IgD-negative memory B cell (primary cell): ENCODE results near the gene LDLR. TPM values are rescaled to one million over a fixed set of nuclear protein-coding genes. Genes with fewer than 3 reads are reported as not detected.
A peak's percentile ranks its signal among the peaks of the same experiment; 100 is the strongest.
"Not testable (repeated sequence)": the region's sequence is repeated elsewhere in the genome, so short reads cannot be mapped to it uniquely, and the experiment has no call there.

Experiments used
- H3K27ac Mint-ChIP-seq, 3 donors: one replicate each; pipeline ENCODE4 v1.8.0; 2020 to 2022; ENCODE audit warnings: mild to moderate bottlenecking in 3 of 3, mixed read lengths in 3 of 3, moderate library complexity in 1 of 3
- H3K27me3 Mint-ChIP-seq: one replicate; pipeline ENCODE4 v1.8.0; 2021; ENCODE audit warnings: mixed read lengths
- H3K36me3 Mint-ChIP-seq: one replicate; pipeline ENCODE4 v1.8.0; 2020; ENCODE audit warnings: mild to moderate bottlenecking, mixed read lengths
- H3K4me1 Mint-ChIP-seq, 3 donors: one replicate each; pipeline ENCODE4 v1.8.0; 2020 to 2022; ENCODE audit warnings: mixed read lengths in 3 of 3, mild to moderate bottlenecking in 1 of 3
- H3K4me3 Mint-ChIP-seq, 4 donors: one replicate each; pipeline ENCODE4 v1.8.0; 2020 to 2022; ENCODE audit warnings: mild to moderate bottlenecking in 4 of 4, mixed read lengths in 4 of 4, moderate library complexity in 3 of 4
- H3K9me3 Mint-ChIP-seq, 3 donors: one replicate each; pipeline ENCODE4 v1.8.0; 2020 to 2021; ENCODE audit warnings: mixed read lengths in 3 of 3, mild to moderate bottlenecking in 1 of 3
- polyA plus RNA-seq: library from polyadenylated mRNA; unstranded; fragments of 300-500 nt; fragmentation: Illumina TruSeq; gene quantifications from one replicate; pipeline ENCODE4 v1.2.3, GENCODE V29; 2021

Gene LDLR
- polyA plus RNA-seq, 1 donor from 2014 or later, result 3.3 TPM

- H3K27ac Mint-ChIP-seq, result no peak overlapping the region
- peaks cover 10% of the 10 kb centered on the region for H3K27me3 Mint-ChIP-seq
- no peaks in the 10 kb centered on the region for H3K36me3 Mint-ChIP-seq
- H3K4me1 Mint-ChIP-seq, result peaks cover 0 to 2% (median under 1%) of the 10 kb centered on the region in 3 donors
- H3K4me3 Mint-ChIP-seq, result no peak overlapping the region
- no peaks in the 10 kb centered on the region for H3K9me3 Mint-ChIP-seq
Observed at GRCh38 chr19:11174336-11174735, 85.1 kb downstream of the LDLR start.

- peaks cover 18% of the 10 kb centered on the region for H3K27me3 Mint-ChIP-seq
- H3K9me3 Mint-ChIP-seq, result no peaks in the 10 kb centered on the region
- no peaks in the 10 kb centered on the region for H3K36me3 Mint-ChIP-seq
- H3K27ac Mint-ChIP-seq, result no peak overlapping the region
- no peak overlapping the region for H3K4me3 Mint-ChIP-seq
- H3K4me1 Mint-ChIP-seq, result peaks cover 9 to 12% (median 11%) of the 10 kb centered on the region in 3 donors
Observed at GRCh38 chr19:11175920-11176319, 86.7 kb downstream of the LDLR start.

GRCh38 chr19:11176466-11177193 is 87.4 kb downstream of the LDLR start:
- Mint-ChIP-seq H3K9me3 (no peaks in the 10 kb centered on the region), H3K4me1 (peaks cover 9 to 12% (median 11%) of the 10 kb centered on the region in 3 donors), H3K27ac (peak overlapping the region in 1 of 3 donors; percentile 63), H3K36me3 (no peaks in the 10 kb centered on the region), H3K27me3 (peaks cover 18% of the 10 kb centered on the region), H3K4me3 (no peak overlapping the region)

- H3K9me3 Mint-ChIP-seq, result no peaks in the 10 kb centered on the region
- H3K27ac Mint-ChIP-seq, result no peak overlapping the region
- peaks cover 9 to 12% (median 11%) of the 10 kb centered on the region in 3 donors for H3K4me1 Mint-ChIP-seq
- H3K4me3 Mint-ChIP-seq, result peak overlapping the region in 1 of 4 donors; percentile 48
- H3K27me3 Mint-ChIP-seq, result peaks cover 18% of the 10 kb centered on the region
- no peaks in the 10 kb centered on the region for H3K36me3 Mint-ChIP-seq
Observed at GRCh38 chr19:11177592-11177991, 88.3 kb downstream of the LDLR start.

GRCh38 chr19:11179145-11179465 is 89.8 kb downstream of the LDLR start:
- H3K4me3 Mint-ChIP-seq, H3K36me3 Mint-ChIP-seq, H3K27ac Mint-ChIP-seq, H3K9me3 Mint-ChIP-seq: not testable (repeated sequence)
- Mint-ChIP-seq H3K4me1 (peaks cover 9 to 12% (median 11%) of the 10 kb centered on the region in 3 donors), H3K27me3 (peaks cover 22% of the 10 kb centered on the region)

- H3K9me3 Mint-ChIP-seq, result peaks cover 4 to 5% (median 4%) of the 10 kb centered on the region in 3 donors
- H3K4me1 Mint-ChIP-seq, result peaks cover 9 to 12% (median 11%) of the 10 kb centered on the region in 3 donors
- H3K36me3 Mint-ChIP-seq, result no peaks in the 10 kb centered on the region
- H3K4me3 Mint-ChIP-seq, result peak overlapping the region; percentile 32 to 93 (median 75)
- H3K27ac Mint-ChIP-seq, result peak overlapping the region in 1 of 3 donors; percentile 81
- peaks cover 22% of the 10 kb centered on the region for H3K27me3 Mint-ChIP-seq
Observed at GRCh38 chr19:11179716-11180297, 90.5 kb downstream of the LDLR start.

- Mint-ChIP-seq H3K9me3 (peaks cover 4 to 5% (median 4%) of the 10 kb centered on the region in 3 donors), H3K36me3 (no peaks in the 10 kb centered on the region), H3K27ac (peak overlapping the region in 1 of 3 donors; percentile 81), H3K27me3 (peaks cover 22% of the 10 kb centered on the region), H3K4me1 (peaks cover 9 to 12% (median 11%) of the 10 kb centered on the region in 3 donors), H3K4me3 (peak overlapping the region in 3 of 4 donors; percentile 32 to 93 (median 91))
Observed at GRCh38 chr19:11180346-11180745, 91.1 kb downstream of the LDLR start.

- Mint-ChIP-seq H3K27ac (peak overlapping the region in 1 of 3 donors; percentile 81), H3K27me3 (peaks cover 22% of the 10 kb centered on the region), H3K4me1 (peaks cover 9 to 14% (median 11%) of the 10 kb centered on the region in 3 donors)
- H3K9me3 Mint-ChIP-seq, H3K36me3 Mint-ChIP-seq, H3K4me3 Mint-ChIP-seq: not testable (repeated sequence)
Observed at GRCh38 chr19:11180975-11181374, 91.7 kb downstream of the LDLR start.

GRCh38 chr19:11181488-11181887 is 92.2 kb downstream of the LDLR start:
- peak overlapping the region in 1 of 3 donors; percentile 59 for H3K27ac Mint-ChIP-seq
- peaks cover 4 to 5% (median 4%) of the 10 kb centered on the region in 3 donors for H3K9me3 Mint-ChIP-seq
- H3K27me3 Mint-ChIP-seq, result peaks cover 23% of the 10 kb centered on the region
- H3K36me3 Mint-ChIP-seq, result no peaks in the 10 kb centered on the region
- H3K4me1 Mint-ChIP-seq, result peaks cover 9 to 15% (median 11%) of the 10 kb centered on the region in 3 donors
- peak overlapping the region in 1 of 4 donors; percentile 63 for H3K4me3 Mint-ChIP-seq

Other genes starting within 250 kb of the LDLR start
- 6.5 TPM for gene C19orf38, start 241.0 kb upstream of the LDLR start, polyA plus RNA-seq
- gene CARM1, start 217.9 kb upstream of the LDLR start, polyA plus RNA-seq, result 1.4 TPM
- 10.2 TPM for gene YIPF2, start 160.8 kb upstream of the LDLR start, polyA plus RNA-seq
- 31.1 TPM for gene TIMM29, start 160.7 kb upstream of the LDLR start, polyA plus RNA-seq
- 18.5 TPM for gene SMARCA4, start 128.4 kb upstream of the LDLR start, polyA plus RNA-seq
- gene SPC24, start 66.3 kb downstream of the LDLR start, polyA plus RNA-seq, result not detected
- gene KANK2, start 108.1 kb downstream of the LDLR start, polyA plus RNA-seq, result not detected
- not detected for gene ANGPTL8, start 150.2 kb downstream of the LDLR start, polyA plus RNA-seq
- 1.6 TPM for gene DOCK6, start 173.1 kb downstream of the LDLR start, polyA plus RNA-seq
- not detected for gene TSPAN16, start 206.7 kb downstream of the LDLR start, polyA plus RNA-seq